PFSK-1 (cell line): ENCODE results near the gene MYO1G.

Source experiments
- FOXP2 ChIP-seq: optimal IDR thresholded peaks from 2 replicates; pipeline ENCODE3; 2011; ENCODE audit warnings: borderline replicate concordance, control low read depth, inconsistent platforms; ENCODE audit not compliant: insufficient read depth; ENCODE audit errors: extremely low read length, extremely low read depth
- POLR2AphosphoS5 ChIP-seq: IDR thresholded peaks from 2 replicates; pipeline ENCODE4 v1.6.1; 2012; ENCODE audit warnings: low read depth, mild to moderate bottlenecking, control low read depth, low read length, moderate library complexity
- REST ChIP-seq, 2 experiments: IDR thresholded peaks; 2 replicates each; pipeline versions ENCODE4 v1.6.1 to v1.8.0; 2011 to 2012; ENCODE audit warnings: low read depth in 2 of 2, low read length in 2 of 2, control low read depth in 1 of 2, inconsistent platforms in 1 of 2, mild to moderate bottlenecking in 1 of 2, moderate library complexity in 1 of 2; ENCODE audit not compliant: insufficient read depth in 1 of 2
- SIN3A ChIP-seq: IDR thresholded peaks from 2 replicates; pipeline ENCODE4 v1.6.1; 2012; ENCODE audit warnings: mild to moderate bottlenecking, low read length, moderate library complexity, borderline replicate concordance; ENCODE audit not compliant: insufficient read depth
- TAF1 ChIP-seq: IDR thresholded peaks from 2 replicates; pipeline ENCODE4 v1.6.1; 2012; ENCODE audit warnings: low read length, control low read depth, borderline replicate concordance; ENCODE audit not compliant: insufficient read depth

- TF ChIP-seq POLR2AphosphoS5: no peak
- TF ChIP-seq REST (IDR thresholded peaks at IDR 0.05; ENCODE audit: insufficient read depth in 1 of 2, low read depth in 2 of 2, low read length in 2 of 2): no peak
- no peak for TF ChIP-seq FOXP2
- TF ChIP-seq SIN3A: no peak
- TF ChIP-seq TAF1: no peak
These were observed 16.2 kb upstream of the MYO1G start for GRCh38 chr7:44994877-44995554.
